Measurements from ENCODE around the gene TPD52L2. TPM values are rescaled to one million over a fixed set of nuclear protein-coding genes. Genes with fewer than 3 reads are reported as not detected.

Gene TPD52L2

Small RNA genes within 50 kb of the gene (small RNA-seq; reads per million reads assigned to genes)
- gene MIR941-2 (ENCODE audit: low read depth), result not detected
- not detected for gene MIR941-4 (ENCODE audit: low read depth)
- gene MIR941-5 (ENCODE audit: low read depth), result not detected
- not detected for gene RNU1-134P (ENCODE audit: low read depth)

Measured in mesenchymal stem cell (in vitro differentiated cells and primary cell).